ENCODE results near the gene CHP2. TPM values are rescaled to one million over a fixed set of nuclear protein-coding genes. Genes with fewer than 3 reads are reported as not detected.

CHP2 gene
- total RNA-seq, 2 experiments from 2014 or later = not detected

DNA sequence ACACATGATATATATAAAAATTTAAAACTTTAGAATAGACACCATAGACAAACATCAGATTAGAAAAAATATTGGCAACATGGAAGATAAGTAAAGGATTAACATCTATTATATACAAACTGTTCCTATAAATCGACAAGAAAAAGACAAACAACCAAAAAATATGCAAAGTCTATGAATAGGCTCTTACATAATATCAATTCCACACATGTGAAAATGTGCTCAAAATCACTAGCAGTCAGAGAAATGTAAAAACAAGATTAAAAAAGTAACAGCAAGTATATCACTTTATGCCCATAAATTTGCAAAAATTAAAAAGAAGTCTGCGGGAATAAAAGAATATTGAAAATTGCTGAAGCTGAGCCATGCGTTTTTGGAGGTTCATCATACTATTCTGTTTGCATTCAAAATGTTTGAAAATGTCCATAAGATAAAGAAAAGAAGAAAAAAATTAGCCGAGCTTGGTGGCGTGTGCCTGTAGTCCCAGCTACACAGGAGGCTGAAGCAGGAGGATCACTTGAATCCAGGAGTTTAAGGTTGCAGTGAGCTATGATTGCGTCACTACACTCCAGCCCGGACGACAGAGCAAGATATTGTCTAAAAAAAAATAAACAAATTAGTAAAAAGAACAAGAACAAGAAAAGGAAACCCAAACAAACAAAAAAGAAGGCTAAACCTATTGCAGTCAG is 30.6 kb upstream of the CHP2 start:
- Mint-ChIP-seq H3K36me3 (ENCODE audit: low read depth) (no peaks in the 10 kb centered on the region), H3K9me3 (peaks cover 8% of the 10 kb centered on the region), H3K4me3 (no peak overlapping the region), H3K4me1 (ENCODE audit: low read depth) (peaks cover 4% of the 10 kb centered on the region), H3K27me3 (peaks cover 17% of the 10 kb centered on the region), H3K27ac (no peak overlapping the region)
- ChIA-PET CTCF (interaction anchor here (0.6 to 1.6 kb wide), 2 partner anchors 338 to 346 kb away, joined by 3 read pairs; no protein-coding TSS in a partner anchor), POLR2A (no interaction called here)
- no peak for ATAC-seq
- intact Hi-C loops (cut with micrococcal nuclease) = no loop called here
- no peak for DNase-seq
- TF ChIP-seq, protein P1, sequence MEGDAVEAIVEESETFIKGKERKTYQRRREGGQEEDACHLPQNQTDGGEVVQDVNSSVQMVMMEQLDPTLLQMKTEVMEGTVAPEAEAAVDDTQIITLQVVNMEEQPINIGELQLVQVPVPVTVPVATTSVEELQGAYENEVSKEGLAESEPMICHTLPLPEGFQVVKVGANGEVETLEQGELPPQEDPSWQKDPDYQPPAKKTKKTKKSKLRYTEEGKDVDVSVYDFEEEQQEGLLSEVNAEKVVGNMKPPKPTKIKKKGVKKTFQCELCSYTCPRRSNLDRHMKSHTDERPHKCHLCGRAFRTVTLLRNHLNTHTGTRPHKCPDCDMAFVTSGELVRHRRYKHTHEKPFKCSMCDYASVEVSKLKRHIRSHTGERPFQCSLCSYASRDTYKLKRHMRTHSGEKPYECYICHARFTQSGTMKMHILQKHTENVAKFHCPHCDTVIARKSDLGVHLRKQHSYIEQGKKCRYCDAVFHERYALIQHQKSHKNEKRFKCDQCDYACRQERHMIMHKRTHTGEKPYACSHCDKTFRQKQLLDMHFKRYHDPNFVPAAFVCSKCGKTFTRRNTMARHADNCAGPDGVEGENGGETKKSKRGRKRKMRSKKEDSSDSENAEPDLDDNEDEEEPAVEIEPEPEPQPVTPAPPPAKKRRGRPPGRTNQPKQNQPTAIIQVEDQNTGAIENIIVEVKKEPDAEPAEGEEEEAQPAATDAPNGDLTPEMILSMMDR (IDR thresholded peaks at IDR 0.05) = no peak

DNA sequence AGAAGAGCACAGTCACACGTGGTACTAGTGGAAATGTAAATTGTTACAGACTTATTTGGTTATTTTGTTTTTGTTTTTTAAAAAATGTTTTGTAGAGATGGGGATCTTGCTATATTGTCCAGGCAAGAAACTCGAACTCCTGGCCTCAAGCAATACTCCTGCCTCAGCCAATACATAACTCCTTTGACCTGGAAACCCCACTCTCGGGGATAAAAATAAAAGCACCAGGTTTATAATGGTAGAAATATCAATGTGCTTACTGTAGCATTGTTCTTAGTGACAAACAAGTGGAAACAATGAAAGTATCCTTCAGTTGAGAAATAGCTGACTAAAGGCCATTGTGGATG is 30.1 kb upstream of the CHP2 start:
- TF ChIP-seq, protein P1 (IDR thresholded peaks at IDR 0.05) = no peak
- Mint-ChIP-seq H3K4me3 (no peak overlapping the region), H3K4me1 (ENCODE audit: low read depth) (peaks cover 4% of the 10 kb centered on the region), H3K27ac (no peak overlapping the region), H3K9me3 (peaks cover 8% of the 10 kb centered on the region), H3K36me3 (ENCODE audit: low read depth) (no peaks in the 10 kb centered on the region), H3K27me3 (peaks cover 20% of the 10 kb centered on the region)
- intact Hi-C loops (cut with micrococcal nuclease) = no loop called here
- ChIA-PET POLR2A (no interaction called here), CTCF (interaction anchor here (1.6 kb wide), 1 partner anchor 346 kb away, joined by 3 read pairs; no protein-coding TSS in a partner anchor)
- ATAC-seq (no peak), DNase-seq (no peak)

DNA sequence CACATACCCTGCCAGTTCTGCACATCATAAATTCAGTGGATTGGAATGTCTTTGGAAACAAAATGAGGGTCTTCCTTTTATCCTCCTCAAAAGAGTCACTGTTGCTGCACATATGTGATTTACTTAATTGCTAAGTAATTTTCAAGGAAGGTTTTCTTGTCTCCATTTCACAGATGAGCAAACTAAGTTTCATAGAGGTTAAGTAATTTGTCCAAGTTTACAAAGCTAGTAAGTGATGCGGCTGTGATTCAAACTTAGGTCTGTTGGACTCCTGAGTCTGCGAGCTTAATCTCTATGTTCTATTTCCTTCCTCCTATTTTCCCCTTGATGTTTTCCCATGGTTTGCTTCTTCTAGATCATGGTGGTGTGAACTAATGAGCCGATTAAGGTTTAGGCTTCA is 28.1 kb upstream of the CHP2 start:
- intact Hi-C loops (cut with micrococcal nuclease) = no loop called here
- peaks cover 4% of the 10 kb centered on the region for H3K4me1 Mint-ChIP-seq (ENCODE audit: low read depth)
- no peak overlapping the region for H3K4me3 Mint-ChIP-seq
- TF ChIP-seq, protein P1 (IDR thresholded peaks at IDR 0.05) = no peak
- H3K9me3 Mint-ChIP-seq = peaks cover 7% of the 10 kb centered on the region
- DNase-seq (no peak), ATAC-seq (no peak)
- CTCF ChIA-PET = interaction anchor here (0.9 to 1.8 kb wide), 3 partner anchors 25 to 130 kb away, joined by 3 to 4 read pairs (median 4); partner anchors contain the start of gene NDUFAB1
- H3K27ac Mint-ChIP-seq = no peak overlapping the region
- H3K36me3 Mint-ChIP-seq (ENCODE audit: low read depth) = no peaks in the 10 kb centered on the region
- POLR2A ChIA-PET = no interaction called here
- peaks cover 21% of the 10 kb centered on the region for H3K27me3 Mint-ChIP-seq

GRCh38 chr16:23728112-23728477 is 26.7 kb upstream of the CHP2 start:
- CTCF ChIA-PET = interaction anchor here (0.6 to 1.8 kb wide), 8 partner anchors 24 to 309 kb away, joined by 3 to 5 read pairs (median 4); no protein-coding TSS in a partner anchor
- TF ChIP-seq, protein P1 (IDR thresholded peaks at IDR 0.05) = no peak
- ATAC-seq (no peak), DNase-seq (no peak)
- intact Hi-C loops (cut with micrococcal nuclease) = no loop called here
- Mint-ChIP-seq H3K27me3 (peaks cover 17% of the 10 kb centered on the region), H3K27ac (no peak overlapping the region), H3K9me3 (peaks cover 2% of the 10 kb centered on the region), H3K4me3 (no peak overlapping the region), H3K4me1 (ENCODE audit: low read depth) (peaks cover 4% of the 10 kb centered on the region), H3K36me3 (ENCODE audit: low read depth) (no peaks in the 10 kb centered on the region)
- POLR2A ChIA-PET = no interaction called here

All from activated CD8-positive, alpha-beta T cell treated with anti-CD3 and anti-CD28 coated beads for 36 hours (primary cell).